BLaER1 treated with 17β-estradiol and CSF1 and Interleukin-3, amounts not matched to agents 10 nM and 100 nM (cell line): ENCODE data around the gene RDH12.
"Not testable (repeated sequence)": the region's sequence is repeated elsewhere in the genome, so short reads cannot be mapped to it uniquely, and the experiment has no call there.

Experiments used
- H3K27ac ChIP-seq, 11 experiments: shearing (Covaris generic); formaldehyde crosslinking; 2 replicates each; pipeline ENCODE4 v1.8.1; 2022
- H3K27me3 ChIP-seq, 11 experiments: shearing (Covaris generic); formaldehyde crosslinking; 2 replicates each; pipeline ENCODE4 v1.8.1; 2022
- H3K36me3 ChIP-seq, 11 experiments: shearing (Covaris generic); formaldehyde crosslinking; 2 replicates each; pipeline ENCODE4 v1.8.1; 2022
- H3K4me1 ChIP-seq, 10 experiments: shearing (Covaris generic); formaldehyde crosslinking; 2 replicates each; pipeline ENCODE4 v1.8.1; 2022
- H3K4me2 ChIP-seq, 11 experiments: shearing (Covaris generic); formaldehyde crosslinking; 2 replicates each; pipeline ENCODE4 v1.8.1; 2022
- H3K4me3 ChIP-seq, 10 experiments: shearing (Covaris generic); formaldehyde crosslinking; 2 replicates each; pipeline ENCODE4 v1.8.1; 2022
- H3K9ac ChIP-seq, 11 experiments: shearing (Covaris generic); formaldehyde crosslinking; 2 replicates each; pipeline ENCODE4 v1.8.1; 2022
- H3K9me3 ChIP-seq, 11 experiments: shearing (Covaris generic); formaldehyde crosslinking; replicated peaks in 1 of 11; 2 replicates each; pipeline ENCODE4 v1.8.1; 2022
- H4K20me1 ChIP-seq, 11 experiments: shearing (Covaris generic); formaldehyde crosslinking; 2 replicates each; pipeline ENCODE4 v1.8.1; 2022
- Cebpa-rat ChIP-seq, 11 experiments: shearing (Covaris generic); IDR thresholded peaks; 2 replicates each; pipeline ENCODE4 v1.8.1; 2022

RDH12 gene

DNA sequence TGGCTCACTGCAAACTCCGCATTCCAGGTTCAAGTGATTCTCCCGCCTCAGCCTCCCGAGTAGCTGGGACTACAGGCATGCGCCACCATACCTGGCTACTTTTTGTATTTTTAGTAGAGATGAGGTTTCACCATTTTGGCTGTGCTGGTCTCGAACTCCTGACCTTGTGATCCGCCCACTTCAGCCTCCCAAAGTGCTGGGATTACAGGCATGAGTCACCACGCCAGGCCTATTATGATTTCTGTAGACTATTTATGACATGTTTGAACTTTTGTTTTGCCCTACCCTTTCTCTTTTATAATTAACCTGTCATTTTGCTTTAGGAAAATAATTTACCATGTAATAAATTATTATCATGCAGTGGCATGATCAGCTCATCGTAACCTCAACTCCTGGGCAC is at the start of gene RDH12:
RDH12 (plus strand) TSS at position 395 of the 400 bp plus-strand sequence. CDS start 20,757 bp downstream, outside the sequence.
- peak within 1 kb of the TSS in 1 of 10 experiments; percentile 19; a peak in 1 of 20 replicates for H3K4me3 ChIP-seq

GRCh38 chr14:67652189-67652588 is 49.5 kb upstream of the RDH12 start:
- H3K36me3 ChIP-seq, result peaks cover 99 to 100% (median 100%) of the 10 kb centered on the region in 11 experiments
- H3K9me3 ChIP-seq, result no peaks in the 10 kb centered on the region
- no peak overlapping the region for H3K27ac ChIP-seq
- no peaks in the 10 kb centered on the region for H3K27me3 ChIP-seq
- TF ChIP-seq Cebpa-rat (IDR thresholded peaks at IDR 0.05), result no peak
- no peaks in the 10 kb centered on the region for H3K4me1 ChIP-seq
- H4K20me1 ChIP-seq, result peaks cover 0 to 24% (median 3%) of the 10 kb centered on the region in 11 experiments; a peak in 6 of 22 replicates
- H3K4me2 ChIP-seq, result no peak overlapping the region
- no peak overlapping the region for H3K9ac ChIP-seq
- no peak overlapping the region for H3K4me3 ChIP-seq

More for the DNA sequence above, at the start of gene RDH12:
- H3K36me3 ChIP-seq, H3K27me3 ChIP-seq, H3K9me3 ChIP-seq, H4K20me1 ChIP-seq: not testable (repeated sequence)
- Histone ChIP-seq H3K4me2 (peak within 1 kb of the TSS in 4 of 11 experiments; percentile 34 to 77 (median 70); a peak in 7 of 22 replicates), H3K9ac (peak within 1 kb of the TSS in 5 of 11 experiments; percentile 2 to 69 (median 60); a peak in 8 of 22 replicates), H3K4me1 (peaks cover 0 to 70% (median 2%) of the 10 kb centered on the region in 10 experiments; a peak in 7 of 20 replicates), H3K27ac (peak within 1 kb of the TSS in 5 of 11 experiments; percentile 40 to 87 (median 72); a peak in 8 of 22 replicates)

DNA sequence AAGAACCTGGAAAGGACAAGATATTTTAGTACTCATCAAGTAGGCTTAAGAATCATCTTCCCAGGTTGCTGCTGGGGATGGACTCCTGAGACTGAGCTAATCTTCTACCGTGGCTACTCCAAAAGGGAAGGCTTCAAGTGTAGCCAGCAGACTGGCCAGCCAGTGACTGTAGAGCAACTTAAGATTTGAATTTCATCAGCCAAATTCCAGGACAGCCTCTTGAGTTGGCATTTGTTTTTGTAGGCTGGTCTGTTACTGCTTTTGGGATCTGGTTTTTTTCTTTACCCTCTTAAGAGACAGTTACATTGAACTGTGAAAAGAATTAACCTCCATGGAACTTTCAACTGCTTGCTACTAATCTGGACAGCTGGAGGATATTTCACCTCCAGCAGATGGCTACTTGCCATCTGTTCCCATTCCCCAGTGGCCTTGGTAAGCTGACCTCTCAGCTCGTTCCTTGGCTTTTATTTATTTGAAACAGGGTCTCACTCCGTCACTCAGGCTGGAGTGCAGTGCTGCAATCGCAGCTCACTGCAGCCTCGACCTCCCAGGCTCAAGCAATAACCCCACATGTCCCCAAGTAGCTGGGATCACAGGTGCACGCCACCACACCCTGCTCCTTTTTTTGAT is 47.9 kb upstream of the RDH12 start:
- peaks cover 97 to 100% (median 99%) of the 10 kb centered on the region in 11 experiments for H3K36me3 ChIP-seq
- H3K27me3 ChIP-seq, result no peaks in the 10 kb centered on the region
- H3K4me3 ChIP-seq, result no peak overlapping the region
- no peak overlapping the region for H3K27ac ChIP-seq
- H3K9ac ChIP-seq, result no peak overlapping the region
- H4K20me1 ChIP-seq, result peaks cover 0 to 31% (median 3%) of the 10 kb centered on the region in 11 experiments; a peak in 8 of 22 replicates
- H3K4me2 ChIP-seq, result no peak overlapping the region
- no peaks in the 10 kb centered on the region for H3K4me1 ChIP-seq
- no peak for TF ChIP-seq Cebpa-rat (IDR thresholded peaks at IDR 0.05)
- H3K9me3 ChIP-seq, result no peaks in the 10 kb centered on the region

DNA sequence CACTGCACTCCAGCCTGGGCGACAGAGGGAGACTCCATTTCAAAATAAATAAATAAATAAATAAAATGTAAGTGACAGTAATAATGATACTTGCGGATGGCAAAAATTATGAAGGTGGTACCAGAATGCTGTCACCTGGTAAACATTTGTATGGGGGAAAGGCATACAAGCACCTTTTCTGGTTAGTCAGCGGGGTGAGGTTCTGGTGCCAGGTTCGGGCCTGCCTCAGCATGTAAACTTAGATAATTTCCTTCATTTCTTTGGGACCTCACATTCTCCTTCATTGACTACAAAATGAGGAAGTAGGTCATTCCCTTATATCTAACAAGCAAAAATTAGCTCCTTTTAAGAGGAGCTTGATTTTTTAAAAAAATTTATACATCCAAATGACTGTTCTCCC is 38.1 kb upstream of the RDH12 start:
- H3K4me1 ChIP-seq, result peaks cover 7 to 51% (median 15%) of the 10 kb centered on the region in 10 experiments
- peaks cover 33 to 56% (median 41%) of the 10 kb centered on the region in 11 experiments for H3K36me3 ChIP-seq
- peak overlapping the region in 3 of 11 experiments; percentile 4 to 33 (median 11); a peak in 2 of 22 replicates for H3K4me2 ChIP-seq
- no peaks in the 10 kb centered on the region for H3K27me3 ChIP-seq
- no peak overlapping the region for H3K9ac ChIP-seq
- H3K9me3 ChIP-seq, result no peaks in the 10 kb centered on the region
- H3K27ac ChIP-seq, result no peak overlapping the region
- TF ChIP-seq Cebpa-rat (IDR thresholded peaks at IDR 0.05), result no peak
- H3K4me3 ChIP-seq, result no peak overlapping the region
- H4K20me1 ChIP-seq, result peaks cover 66 to 99% (median 91%) of the 10 kb centered on the region in 11 experiments

DNA sequence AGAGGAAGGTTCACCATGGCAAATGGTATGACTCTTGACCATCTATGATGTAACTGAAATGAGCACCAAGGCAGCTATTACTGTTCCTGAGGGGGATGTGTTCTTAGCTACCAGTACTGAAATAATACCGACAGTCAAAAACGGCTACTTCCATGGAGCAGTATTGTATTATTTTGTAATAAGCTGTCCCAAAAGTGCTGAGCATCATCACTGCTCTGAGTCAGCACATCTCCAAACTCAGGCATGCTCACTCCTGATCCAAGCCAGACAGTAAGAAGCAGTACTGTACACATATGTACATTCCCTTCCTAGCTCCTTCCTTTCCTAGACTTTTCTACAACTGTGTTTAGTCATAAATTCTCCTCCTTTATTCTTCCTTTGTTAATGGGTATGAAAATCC is 35.8 kb upstream of the RDH12 start:
- Histone ChIP-seq H3K4me3 (no peak overlapping the region), H3K9me3 (no peaks in the 10 kb centered on the region), H3K4me1 (peaks cover 7 to 64% (median 15%) of the 10 kb centered on the region in 10 experiments), H3K36me3 (peaks cover 17 to 43% (median 28%) of the 10 kb centered on the region in 11 experiments; a peak in 20 of 22 replicates), H3K4me2 (peak overlapping the region in 4 of 11 experiments; percentile 39 to 64 (median 48); a peak in 6 of 22 replicates), H3K27ac (peak overlapping the region in 2 of 11 experiments; percentile 2 to 30; a peak in 1 of 22 replicates), H3K27me3 (no peaks in the 10 kb centered on the region), H3K9ac (peak overlapping the region in 3 of 11 experiments; percentile 3 to 38 (median 23); a peak in 4 of 22 replicates), H4K20me1 (peaks cover 78 to 100% (median 99%) of the 10 kb centered on the region in 11 experiments)
- TF ChIP-seq Cebpa-rat (IDR thresholded peaks at IDR 0.05), result no peak

DNA sequence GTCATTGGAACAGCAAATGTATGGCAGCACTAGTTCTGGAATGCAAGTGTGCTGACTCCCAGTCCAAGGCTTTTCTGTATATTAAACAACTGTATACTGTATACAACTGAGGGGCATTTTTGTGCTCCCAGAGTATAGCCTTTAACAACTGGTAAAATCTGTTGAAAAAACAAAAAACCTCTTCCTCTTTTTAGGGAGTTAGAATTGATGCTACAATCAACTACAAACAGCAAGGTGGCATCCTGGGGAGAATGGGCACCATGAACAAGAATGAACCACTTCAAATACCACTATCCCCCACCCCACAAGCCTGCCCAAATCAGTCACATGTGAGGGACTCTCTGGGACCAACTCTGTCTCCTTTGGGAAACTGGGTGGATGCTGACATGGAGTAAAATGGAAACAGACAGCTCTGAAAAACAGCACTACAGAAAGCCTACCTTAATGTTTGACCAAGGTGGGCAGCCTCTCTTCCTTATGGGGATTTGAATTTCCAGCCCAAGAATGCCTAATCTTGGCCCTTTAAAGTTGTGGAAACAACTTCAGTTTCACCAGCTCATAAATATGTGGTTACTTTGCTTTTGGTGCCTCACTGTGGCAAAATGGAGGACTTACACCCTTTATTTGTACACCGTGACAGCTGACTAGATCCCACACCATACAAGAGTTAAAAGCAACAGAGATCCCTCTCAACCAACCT is 34.8 kb upstream of the RDH12 start:
- Histone ChIP-seq H3K4me3 (no peak overlapping the region), H3K9me3 (no peaks in the 10 kb centered on the region), H3K4me2 (peak overlapping the region; percentile 6 to 64 (median 39); a peak in 20 of 22 replicates), H4K20me1 (peaks cover 81 to 100% (median 99%) of the 10 kb centered on the region in 11 experiments), H3K4me1 (peaks cover 7 to 68% (median 16%) of the 10 kb centered on the region in 10 experiments), H3K36me3 (peaks cover 10 to 42% (median 20%) of the 10 kb centered on the region in 11 experiments; a peak in 20 of 22 replicates), H3K9ac (peak overlapping the region in 3 of 11 experiments; percentile 3 to 38 (median 23); a peak in 4 of 22 replicates), H3K27me3 (no peaks in the 10 kb centered on the region), H3K27ac (peak overlapping the region in 4 of 11 experiments; percentile 1 to 30 (median 6); a peak in 3 of 22 replicates)
- no peak for TF ChIP-seq Cebpa-rat (IDR thresholded peaks at IDR 0.05)

- Histone ChIP-seq H3K36me3 (peaks cover 0 to 30% (median 12%) of the 10 kb centered on the region in 11 experiments; a peak in 4 of 22 replicates), H3K4me1 (peaks cover 21 to 76% (median 28%) of the 10 kb centered on the region in 10 experiments), H4K20me1 (peaks cover 94 to 100% (median 100%) of the 10 kb centered on the region in 11 experiments), H3K9ac (peak overlapping the region in 1 of 11 experiments; percentile 43; a peak in 1 of 22 replicates), H3K27ac (no peak overlapping the region), H3K4me3 (no peak overlapping the region), H3K27me3 (no peaks in the 10 kb centered on the region), H3K9me3 (no peaks in the 10 kb centered on the region), H3K4me2 (peak overlapping the region in 3 of 11 experiments; percentile 37 to 48 (median 42); a peak in 6 of 22 replicates)
- no peak for TF ChIP-seq Cebpa-rat (IDR thresholded peaks at IDR 0.05)
These were observed 33.1 kb upstream of the RDH12 start for GRCh38 chr14:67668559-67668958.

GRCh38 chr14:67673451-67673850 is 28.2 kb upstream of the RDH12 start:
- Histone ChIP-seq H3K27ac (peak overlapping the region in 6 of 11 experiments; percentile 88 to 100 (median 98); a peak in 9 of 22 replicates), H4K20me1 (peaks cover 54 to 59% (median 57%) of the 10 kb centered on the region in 11 experiments; a peak in 21 of 22 replicates)
- no peak for TF ChIP-seq Cebpa-rat (IDR thresholded peaks at IDR 0.05)

More at GRCh38 chr14:67673451-67673850, 28.2 kb upstream of the RDH12 start:
- H3K27me3 ChIP-seq, result no peaks in the 10 kb centered on the region
- H3K36me3 ChIP-seq, result peaks cover 14 to 49% (median 27%) of the 10 kb centered on the region in 11 experiments
- H3K9ac ChIP-seq, result peak overlapping the region; percentile 87 to 100 (median 98)
- H3K4me3 ChIP-seq, result peak overlapping the region; percentile 85 to 99 (median 93)
- no peaks in the 10 kb centered on the region for H3K9me3 ChIP-seq
- peaks cover 19 to 67% (median 27%) of the 10 kb centered on the region in 10 experiments for H3K4me1 ChIP-seq
- H3K4me2 ChIP-seq, result peak overlapping the region; percentile 74 to 97 (median 91)
